Kidney epithelial cell (primary cell): Measurements from ENCODE around the gene TP53INP2. TPM values are rescaled to one million over a fixed set of nuclear protein-coding genes. Genes with fewer than 3 reads are reported as not detected.

Experiments used
- DNase-seq: peaks from one replicate; pipeline ENCODE4 v3.0.0-alpha.2; 2010; ENCODE audit warnings: low read depth
- H3K27me3 ChIP-seq: 2 replicates; pipeline ENCODE4 v1.6.0; 2011; ENCODE audit warnings: low read length; ENCODE audit not compliant: control insufficient read depth, insufficient read depth
- H3K36me3 ChIP-seq: 2 replicates; pipeline ENCODE4 v1.5.1; 2011; ENCODE audit warnings: low read length; ENCODE audit not compliant: control insufficient read depth, insufficient read depth
- H3K4me3 ChIP-seq: 2 replicates; pipeline ENCODE4 v1.5.1; 2011; ENCODE audit warnings: low read depth, mild to moderate bottlenecking, control low read depth, low read length
- total RNA-seq: library from RNA; depleted of rRNA; stranded (reverse); fragments of >200 nt; gene quantifications from 2 replicates; pipeline ENCODE4 v1.2.3, GENCODE V29; 2015
- TF ChIP-seq, protein P1 (sequence below): IDR thresholded peaks from 2 replicates; pipeline ENCODE4 v1.5.1; 2011; ENCODE audit warnings: mild to moderate bottlenecking, moderate library complexity, low read length, control low read depth, inconsistent platforms; ENCODE audit not compliant: insufficient read depth, poor library complexity, severe bottlenecking

The TP53INP2 gene
- total RNA-seq, 1 donor from 2014 or later: 15.0 TPM

DNA sequence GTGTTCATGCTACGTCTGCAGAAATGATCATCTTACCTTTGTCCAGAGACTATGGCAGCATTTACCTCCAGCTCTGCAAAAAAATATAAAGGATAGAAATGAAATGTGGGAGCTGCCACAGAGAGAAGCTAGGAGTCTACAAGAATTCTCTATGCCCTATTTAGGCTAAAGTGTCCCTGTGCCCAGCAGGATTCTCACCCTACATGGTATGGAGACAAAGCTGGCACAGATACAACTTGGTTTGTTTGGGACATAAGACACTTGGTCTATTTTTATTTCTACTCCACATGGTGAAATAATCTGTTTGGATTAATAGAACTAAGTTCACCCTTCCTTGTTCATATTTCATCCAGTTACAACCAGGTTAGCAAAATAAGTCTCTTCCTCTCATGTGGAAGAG, 28.4 kb downstream of the TP53INP2 start:
- DNase-seq: no peak
- TF ChIP-seq, protein P1, sequence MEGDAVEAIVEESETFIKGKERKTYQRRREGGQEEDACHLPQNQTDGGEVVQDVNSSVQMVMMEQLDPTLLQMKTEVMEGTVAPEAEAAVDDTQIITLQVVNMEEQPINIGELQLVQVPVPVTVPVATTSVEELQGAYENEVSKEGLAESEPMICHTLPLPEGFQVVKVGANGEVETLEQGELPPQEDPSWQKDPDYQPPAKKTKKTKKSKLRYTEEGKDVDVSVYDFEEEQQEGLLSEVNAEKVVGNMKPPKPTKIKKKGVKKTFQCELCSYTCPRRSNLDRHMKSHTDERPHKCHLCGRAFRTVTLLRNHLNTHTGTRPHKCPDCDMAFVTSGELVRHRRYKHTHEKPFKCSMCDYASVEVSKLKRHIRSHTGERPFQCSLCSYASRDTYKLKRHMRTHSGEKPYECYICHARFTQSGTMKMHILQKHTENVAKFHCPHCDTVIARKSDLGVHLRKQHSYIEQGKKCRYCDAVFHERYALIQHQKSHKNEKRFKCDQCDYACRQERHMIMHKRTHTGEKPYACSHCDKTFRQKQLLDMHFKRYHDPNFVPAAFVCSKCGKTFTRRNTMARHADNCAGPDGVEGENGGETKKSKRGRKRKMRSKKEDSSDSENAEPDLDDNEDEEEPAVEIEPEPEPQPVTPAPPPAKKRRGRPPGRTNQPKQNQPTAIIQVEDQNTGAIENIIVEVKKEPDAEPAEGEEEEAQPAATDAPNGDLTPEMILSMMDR: no peak

DNA sequence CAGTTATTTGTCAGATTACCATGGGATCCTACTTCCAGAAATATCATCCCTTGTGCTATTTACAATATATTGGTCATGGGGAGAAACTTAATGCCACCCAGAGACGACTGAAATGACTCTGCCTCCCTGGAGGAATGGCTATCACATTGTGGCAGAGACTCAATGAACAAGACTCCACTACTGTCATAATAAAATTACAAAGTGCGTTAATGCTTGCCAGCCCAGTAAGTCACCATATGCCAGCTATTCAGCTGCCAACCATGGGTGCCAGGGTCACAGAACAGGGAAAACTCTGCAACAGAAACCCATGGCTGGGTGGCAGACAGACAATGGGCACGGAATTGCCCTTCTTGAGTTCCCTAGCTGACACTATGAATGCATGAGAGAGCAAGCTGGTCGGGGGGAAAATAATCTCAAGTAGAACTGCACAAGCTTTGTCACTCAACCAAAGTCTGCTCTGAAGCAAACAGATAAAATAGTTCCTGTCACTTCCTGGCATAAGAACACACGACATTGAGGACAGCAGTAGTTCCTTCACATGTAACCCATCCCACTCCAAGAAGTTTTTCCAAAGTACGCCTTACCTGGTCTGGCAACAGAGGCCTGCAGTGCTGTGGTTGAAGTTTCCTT, 32.1 kb downstream of the TP53INP2 start:
- Histone ChIP-seq H3K27me3 (no peaks in the 10 kb centered on the region), H3K4me3 (no peak overlapping the region), H3K36me3 (no peaks in the 10 kb centered on the region)
- TF ChIP-seq, protein P1: no peak
- DNase-seq: no peak

More for the DNA sequence above, 28.4 kb downstream of the TP53INP2 start:
- no peaks in the 10 kb centered on the region for H3K36me3 ChIP-seq
- H3K4me3 ChIP-seq: no peak overlapping the region
- H3K27me3 ChIP-seq: no peaks in the 10 kb centered on the region

DNA sequence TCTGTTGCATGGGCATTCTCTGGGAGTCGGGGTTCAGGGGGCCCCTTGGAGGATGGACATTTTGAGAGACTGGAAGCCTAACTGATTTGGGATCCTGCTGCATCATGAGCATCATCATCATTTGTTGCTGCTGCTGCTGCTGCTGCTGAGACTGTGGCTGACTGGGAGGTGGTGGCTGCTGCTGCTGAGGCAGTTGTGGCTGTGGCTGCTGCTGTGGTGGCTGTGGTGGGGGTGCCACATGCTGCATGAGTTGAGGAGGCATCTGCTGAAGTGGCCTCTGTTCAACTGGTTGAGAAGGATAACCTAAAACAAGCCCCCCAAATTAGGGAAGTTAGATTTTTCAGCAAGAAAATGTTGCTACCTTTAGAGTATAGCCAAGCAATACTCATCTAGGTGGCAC, 38.9 kb downstream of the TP53INP2 start:
- no peak for DNase-seq
- TF ChIP-seq, protein P1: no peak
- H3K27me3 ChIP-seq: no peaks in the 10 kb centered on the region
- no peak overlapping the region for H3K4me3 ChIP-seq
- no peaks in the 10 kb centered on the region for H3K36me3 ChIP-seq

- no peak for DNase-seq
- Histone ChIP-seq H3K36me3 (no peaks in the 10 kb centered on the region), H3K27me3 (no peaks in the 10 kb centered on the region), H3K4me3 (no peak overlapping the region)
- TF ChIP-seq, protein P1: no peak
These were observed 40.2 kb downstream of the TP53INP2 start for GRCh38 chr20:34744340-34744739.

GRCh38 chr20:34744847-34745246, 40.7 kb downstream of the TP53INP2 start:
- H3K4me3 ChIP-seq: no peak overlapping the region
- no peaks in the 10 kb centered on the region for H3K36me3 ChIP-seq
- no peaks in the 10 kb centered on the region for H3K27me3 ChIP-seq
- DNase-seq: no peak
- TF ChIP-seq, protein P1: no peak

DNA sequence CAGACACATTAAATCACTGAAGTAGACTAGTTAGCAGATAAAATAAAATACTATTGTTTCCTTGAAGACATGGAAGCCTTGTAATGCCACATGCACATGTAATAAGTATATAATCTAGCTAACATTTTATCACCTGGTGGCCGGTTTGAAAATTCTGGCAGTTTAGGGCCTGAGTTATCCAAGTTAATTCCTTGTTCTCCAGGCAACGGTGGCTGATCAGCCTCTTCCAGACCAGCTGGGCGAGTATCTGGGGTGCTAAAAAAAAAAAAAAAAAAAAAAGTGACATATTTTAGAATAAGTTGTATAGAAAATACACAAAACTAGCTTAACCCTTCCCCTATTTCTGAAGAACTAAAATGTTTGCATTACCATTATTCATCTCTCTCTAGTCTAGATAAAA, 42.5 kb downstream of the TP53INP2 start:
- DNase-seq: no peak
- TF ChIP-seq, protein P1: no peak
- Histone ChIP-seq H3K4me3 (no peak overlapping the region), H3K27me3 (no peaks in the 10 kb centered on the region), H3K36me3 (peaks cover 2% of the 10 kb centered on the region)
